GM12872 (cell line): ENCODE measurements around the gene PYY.
A peak's percentile ranks its signal among the peaks of the same experiment; 100 is the strongest.

ENCODE experiments used
- TF ChIP-seq, protein P1 (sequence below): IDR thresholded peaks from 3 replicates; pipeline ENCODE4 v1.5.1; 2011; ENCODE audit warnings: low read depth, mild to moderate bottlenecking, low read length, moderate library complexity; ENCODE audit not compliant: insufficient read depth

Gene PYY

DNA sequence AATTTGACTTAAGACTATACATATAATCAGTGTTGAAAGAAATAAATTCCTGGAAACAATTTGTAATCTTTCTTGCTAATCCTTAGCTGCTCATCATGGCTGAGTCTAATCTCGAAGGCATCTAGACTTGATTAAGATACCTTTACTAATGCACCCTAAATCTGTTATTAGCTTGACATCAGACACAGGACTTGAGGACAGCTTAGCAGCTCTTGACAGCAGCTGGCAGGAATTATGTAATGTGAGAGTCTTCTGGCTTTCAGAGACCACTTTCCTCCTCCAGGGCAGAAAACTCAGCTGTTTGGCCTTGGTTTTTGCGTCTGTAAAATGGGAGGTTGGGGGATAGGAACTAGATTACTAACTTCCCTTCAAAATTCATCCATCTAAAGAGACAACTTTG lies 39.3 kb downstream of the PYY start:
- TF ChIP-seq, protein P1, sequence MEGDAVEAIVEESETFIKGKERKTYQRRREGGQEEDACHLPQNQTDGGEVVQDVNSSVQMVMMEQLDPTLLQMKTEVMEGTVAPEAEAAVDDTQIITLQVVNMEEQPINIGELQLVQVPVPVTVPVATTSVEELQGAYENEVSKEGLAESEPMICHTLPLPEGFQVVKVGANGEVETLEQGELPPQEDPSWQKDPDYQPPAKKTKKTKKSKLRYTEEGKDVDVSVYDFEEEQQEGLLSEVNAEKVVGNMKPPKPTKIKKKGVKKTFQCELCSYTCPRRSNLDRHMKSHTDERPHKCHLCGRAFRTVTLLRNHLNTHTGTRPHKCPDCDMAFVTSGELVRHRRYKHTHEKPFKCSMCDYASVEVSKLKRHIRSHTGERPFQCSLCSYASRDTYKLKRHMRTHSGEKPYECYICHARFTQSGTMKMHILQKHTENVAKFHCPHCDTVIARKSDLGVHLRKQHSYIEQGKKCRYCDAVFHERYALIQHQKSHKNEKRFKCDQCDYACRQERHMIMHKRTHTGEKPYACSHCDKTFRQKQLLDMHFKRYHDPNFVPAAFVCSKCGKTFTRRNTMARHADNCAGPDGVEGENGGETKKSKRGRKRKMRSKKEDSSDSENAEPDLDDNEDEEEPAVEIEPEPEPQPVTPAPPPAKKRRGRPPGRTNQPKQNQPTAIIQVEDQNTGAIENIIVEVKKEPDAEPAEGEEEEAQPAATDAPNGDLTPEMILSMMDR: no peak

DNA sequence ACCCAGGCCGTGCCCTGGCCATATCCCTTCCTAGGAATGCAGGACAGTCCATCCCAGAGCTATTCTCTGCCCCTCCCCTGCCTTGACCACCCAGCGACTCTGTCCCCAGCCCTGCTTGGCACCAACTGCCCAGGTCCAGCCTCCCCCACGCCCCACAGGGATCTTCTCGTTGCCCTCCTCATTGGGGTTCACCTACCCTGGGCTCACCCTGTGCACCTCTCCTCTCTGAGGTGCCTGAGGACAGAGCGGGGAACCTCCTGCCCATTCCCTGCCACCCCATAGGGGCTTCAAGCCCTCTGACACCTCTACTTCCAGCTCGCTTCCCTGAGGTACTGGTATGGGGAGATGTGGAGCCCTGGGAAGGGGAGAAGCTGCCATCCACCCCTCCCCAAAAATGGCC lies 40.2 kb downstream of the PYY start:
- TF ChIP-seq, protein P1: no peak

DNA sequence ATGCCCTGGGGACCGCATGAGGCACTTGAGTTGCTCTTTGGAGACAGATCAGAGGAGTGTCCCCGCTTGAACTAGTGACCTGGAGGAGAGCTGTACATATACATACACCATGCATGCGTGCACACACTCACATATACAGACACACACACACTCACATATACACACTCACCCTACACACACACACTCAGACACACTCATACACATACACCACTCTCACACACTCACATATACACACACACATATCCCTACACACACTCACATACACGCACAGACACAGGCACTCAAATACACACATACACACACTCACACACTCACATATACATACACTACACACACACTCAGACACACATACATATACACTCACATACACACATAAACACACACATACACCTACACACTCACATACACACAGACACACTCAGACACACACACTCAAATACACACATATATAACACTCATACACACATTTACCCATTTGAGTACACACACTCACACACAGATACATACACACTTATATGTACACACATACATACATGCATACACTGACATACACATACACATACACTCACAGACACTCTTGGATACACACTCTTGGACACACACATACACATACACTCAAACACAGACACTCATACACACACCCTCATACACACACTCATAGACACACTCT lies 41.0 kb downstream of the PYY start:
- TF ChIP-seq, protein P1: no peak

DNA sequence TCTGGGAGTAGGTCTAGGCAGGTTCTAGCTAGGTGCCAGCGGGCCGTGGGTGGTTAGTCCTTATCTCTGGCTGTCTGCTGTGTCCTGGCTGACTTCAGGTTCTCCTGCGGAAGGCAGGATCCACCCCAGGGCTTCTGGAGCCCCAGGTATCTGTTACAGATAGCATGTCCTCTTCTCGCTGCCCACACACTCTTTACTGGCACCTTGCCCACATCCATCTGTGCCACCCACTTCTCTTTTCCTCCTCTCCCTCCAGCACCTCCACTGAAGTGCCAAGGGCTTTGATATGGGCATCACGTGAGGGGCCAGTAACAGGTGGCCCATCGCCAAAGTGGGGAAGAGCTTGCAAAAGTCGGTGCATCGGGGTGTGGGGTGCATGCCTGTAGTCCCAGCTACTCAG lies 41.8 kb downstream of the PYY start:
- TF ChIP-seq, protein P1: no peak

DNA sequence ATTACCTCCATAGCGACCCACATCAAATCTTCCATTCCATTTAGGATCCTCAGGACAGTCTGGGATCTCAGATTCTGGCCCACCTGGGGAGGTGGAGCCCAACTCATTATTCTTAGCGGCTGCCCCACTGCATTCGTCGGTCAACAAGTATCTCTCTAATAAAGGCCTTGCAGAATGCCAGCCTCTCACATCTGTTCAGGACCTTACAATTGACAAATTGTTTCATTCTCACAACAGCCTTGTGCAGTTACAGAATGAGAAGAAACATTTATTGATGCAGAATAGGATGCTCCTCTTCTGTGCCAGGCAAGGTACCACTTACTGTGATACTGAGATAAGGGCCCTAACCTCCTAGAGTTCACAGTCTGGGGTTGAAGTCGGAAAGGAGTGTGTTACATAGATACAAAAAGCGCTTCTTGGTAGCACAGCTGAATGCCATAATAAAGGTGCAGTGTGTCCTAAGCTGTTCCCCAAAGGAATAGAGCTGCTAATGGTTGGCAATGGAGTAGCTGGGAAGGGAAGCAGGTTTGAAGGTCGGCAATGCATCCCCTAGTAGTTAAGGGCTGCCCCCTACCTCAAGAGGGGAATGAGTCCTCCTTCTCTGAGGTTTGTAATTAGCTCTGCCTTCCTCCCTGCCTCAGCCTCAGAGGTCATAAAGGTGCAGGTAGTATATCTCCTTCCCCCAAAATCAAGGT lies 44.1 kb downstream of the PYY start:
- TF ChIP-seq, protein P1: no peak

DNA sequence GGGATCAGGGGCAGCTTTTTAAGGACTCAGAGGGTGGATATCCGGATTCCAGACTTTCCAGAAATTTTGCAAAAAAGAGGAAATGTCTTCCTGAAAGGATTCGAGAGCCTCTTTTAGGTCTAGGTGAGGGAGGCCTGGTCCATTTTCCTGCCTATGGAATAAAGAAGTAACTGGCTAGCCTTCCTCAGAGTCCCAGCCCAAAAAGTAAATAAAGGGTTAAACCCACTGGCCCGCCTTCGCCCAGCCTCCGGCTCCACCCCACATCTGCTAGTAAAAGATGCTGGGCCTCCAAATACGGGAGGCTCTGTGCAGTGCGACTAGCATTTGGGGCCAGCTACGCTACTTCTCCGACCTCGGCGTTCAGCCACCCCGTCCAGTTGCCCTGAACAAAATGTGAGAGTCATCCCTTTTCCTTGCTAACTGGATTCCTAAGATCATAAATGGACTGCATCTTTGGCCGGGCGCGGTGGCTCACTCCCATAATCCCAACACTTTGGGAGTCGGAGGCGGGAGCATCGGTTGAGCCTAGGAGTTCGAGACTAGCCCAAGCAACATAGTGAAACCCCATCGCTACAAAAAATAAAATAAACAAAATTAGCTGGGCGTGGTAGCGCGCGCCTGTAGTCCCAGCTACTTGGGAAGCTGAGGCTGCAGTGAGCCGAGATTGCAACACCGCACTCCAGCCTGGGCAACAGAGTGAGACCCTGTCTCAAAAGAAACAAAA lies 45.6 kb downstream of the PYY start:
- TF ChIP-seq, protein P1: no peak

DNA sequence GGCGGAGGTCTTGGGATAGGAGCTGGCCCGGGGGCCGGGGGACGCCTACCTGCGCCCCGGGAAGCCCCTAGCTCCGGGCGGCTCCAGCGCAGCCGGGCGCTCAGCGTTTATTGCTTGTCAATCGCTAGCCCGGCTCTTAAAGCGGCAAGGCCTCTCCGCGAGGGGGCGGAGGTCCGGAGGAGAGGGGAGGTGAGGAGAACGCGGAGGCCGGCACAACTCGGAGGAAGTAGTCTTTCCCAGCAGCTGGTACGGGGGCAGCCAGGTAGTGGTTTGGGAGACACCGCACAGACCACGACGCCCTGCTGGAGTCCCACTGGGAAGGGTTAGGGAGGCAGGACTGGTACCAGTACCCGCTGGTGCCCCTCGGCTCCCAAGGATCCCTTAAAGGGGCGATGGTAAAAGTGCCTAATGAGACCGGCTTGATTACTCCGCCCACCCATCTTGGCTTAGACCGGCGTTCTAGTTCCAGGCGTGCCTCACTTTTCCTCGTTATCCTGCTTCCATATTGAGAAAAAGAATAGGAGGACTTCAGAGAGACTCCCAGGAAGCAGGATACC lies 46.2 kb downstream of the PYY start, which contains the start of gene MPP2:
Gene MPP2, minus strand, starts transcription at position 112 of the 557 bp plus-strand sequence. CDS start 3,076 bp downstream, outside the sequence.
- TF ChIP-seq, protein P1: peak; percentile 30; the same call in 1 of the 3 replicates
